ENCODE data around the gene UBAC2. TPM values are rescaled to one million over a fixed set of nuclear protein-coding genes. Genes with fewer than 3 reads are reported as not detected.
A peak's percentile ranks its signal among the peaks of the same experiment; 100 is the strongest.

UBAC2 gene
- total RNA-seq, 1 donor from 2014 or later, result 44.3 TPM

GRCh38 chr13:99221567-99222239 is 21.0 kb downstream of the UBAC2 start:
- peaks cover 89% of the 10 kb centered on the region for H3K4me1 ChIP-seq
- H3K4me3 ChIP-seq, result no peak overlapping the region
- intact Hi-C loops (cut with micrococcal nuclease), result no loop called here
- TF ChIP-seq CTCF (IDR thresholded peaks at IDR 0.05; ENCODE audit: borderline replicate concordance), result no peak
- H3K36me3 ChIP-seq, result peaks cover 5% of the 10 kb centered on the region
- no peak for DNase-seq
- peaks cover 13% of the 10 kb centered on the region for H3K9me3 ChIP-seq (replicated peaks)
- H3K27ac ChIP-seq (replicated peaks), result peak overlapping the region; percentile 75
- H3K27me3 ChIP-seq (ENCODE audit: low read depth), result no peaks in the 10 kb centered on the region

GRCh38 chr13:99223587-99223986 is 22.9 kb downstream of the UBAC2 start:
- intact Hi-C loops (cut with micrococcal nuclease), result no loop called here
- TF ChIP-seq CTCF (IDR thresholded peaks at IDR 0.05; ENCODE audit: borderline replicate concordance), result no peak
- Histone ChIP-seq H3K27me3 (ENCODE audit: low read depth) (no peaks in the 10 kb centered on the region), H3K36me3 (peaks cover 5% of the 10 kb centered on the region), H3K27ac (replicated peaks) (peak overlapping the region; percentile 7), H3K4me1 (peaks cover 92% of the 10 kb centered on the region), H3K9me3 (replicated peaks) (peaks cover 13% of the 10 kb centered on the region), H3K4me3 (no peak overlapping the region)
- DNase-seq, result no peak

- TF ChIP-seq CTCF (IDR thresholded peaks at IDR 0.05; ENCODE audit: borderline replicate concordance), result no peak
- H3K4me3 ChIP-seq, result no peak overlapping the region
- H3K9me3 ChIP-seq (replicated peaks), result peaks cover 13% of the 10 kb centered on the region
- H3K36me3 ChIP-seq, result peaks cover 5% of the 10 kb centered on the region
- H3K27ac ChIP-seq (replicated peaks), result peak overlapping the region; percentile 7
- intact Hi-C loops (cut with micrococcal nuclease), result no loop called here
- peaks cover 92% of the 10 kb centered on the region for H3K4me1 ChIP-seq
- no peak for DNase-seq
- H3K27me3 ChIP-seq (ENCODE audit: low read depth), result no peaks in the 10 kb centered on the region
Measured at GRCh38 chr13:99224021-99224420, 23.4 kb downstream of the UBAC2 start.

- Histone ChIP-seq H3K27me3 (ENCODE audit: low read depth) (no peaks in the 10 kb centered on the region), H3K36me3 (peaks cover 5% of the 10 kb centered on the region), H3K4me1 (peaks cover 92% of the 10 kb centered on the region), H3K9me3 (replicated peaks) (peaks cover 13% of the 10 kb centered on the region), H3K4me3 (no peak overlapping the region), H3K27ac (replicated peaks) (no peak overlapping the region)
- TF ChIP-seq CTCF (IDR thresholded peaks at IDR 0.05; ENCODE audit: borderline replicate concordance), result no peak
- intact Hi-C loops (cut with micrococcal nuclease), result no loop called here
- DNase-seq, result no peak
Measured at GRCh38 chr13:99225078-99225477, 24.4 kb downstream of the UBAC2 start.

- no peak for TF ChIP-seq CTCF (IDR thresholded peaks at IDR 0.05; ENCODE audit: borderline replicate concordance)
- H3K27ac ChIP-seq (replicated peaks), result peak overlapping the region; percentile 21
Measured at GRCh38 chr13:99226513-99226912, 25.9 kb downstream of the UBAC2 start.

More at GRCh38 chr13:99226513-99226912, 25.9 kb downstream of the UBAC2 start:
- H3K36me3 ChIP-seq, result peaks cover 5% of the 10 kb centered on the region
- no peak for DNase-seq
- intact Hi-C loops (cut with micrococcal nuclease), result no loop called here
- peaks cover 13% of the 10 kb centered on the region for H3K9me3 ChIP-seq (replicated peaks)
- no peaks in the 10 kb centered on the region for H3K27me3 ChIP-seq (ENCODE audit: low read depth)
- no peak overlapping the region for H3K4me3 ChIP-seq
- H3K4me1 ChIP-seq, result peaks cover 92% of the 10 kb centered on the region

Data from left ventricle myocardium inferior (tissue), 1 donor.